Stimulated activated CD4-positive, alpha-beta T cell treated with anti-CD3 and anti-CD28 coated beads, Interleukin-1b, Interleukin-23, amount 100 ng/mL, for 4 hours (primary cell): ENCODE measurements around the gene MAMDC4.
"Not testable (repeated sequence)": the region's sequence is repeated elsewhere in the genome, so short reads cannot be mapped to it uniquely, and the experiment has no call there.

Experiments used
- DNase-seq, 2 donors: peaks; one replicate each; pipeline ENCODE4 v3.0.0-alpha.2; 2020; ENCODE audit warnings: low read depth in 2 of 2

Gene MAMDC4

GRCh38 chr9:136851941-136852663 lies at the start of gene MAMDC4:
TSS of gene MAMDC4 (plus strand) at chr9:136852346. CDS start at chr9:136852417, 71 bp downstream.
- DNase-seq, result no peak

GRCh38 chr9:136803009-136803550 lies 49.1 kb upstream of the MAMDC4 start:
- DNase-seq, result not testable (repeated sequence)

- no peak for DNase-seq
These were observed 48.3 kb upstream of the MAMDC4 start for GRCh38 chr9:136803551-136804508.

- no peak for DNase-seq
These were observed 47.5 kb upstream of the MAMDC4 start for GRCh38 chr9:136804509-136805206.

- DNase-seq, result no peak
These were observed 46.9 kb upstream of the MAMDC4 start for GRCh38 chr9:136805207-136805740.

GRCh38 chr9:136806067-136806466 lies 46.1 kb upstream of the MAMDC4 start:
- DNase-seq, result no peak

GRCh38 chr9:136806631-136807201 lies 45.4 kb upstream of the MAMDC4 start:
- DNase-seq, result no peak

GRCh38 chr9:136807281-136808074 lies 44.7 kb upstream of the MAMDC4 start, which contains the start of gene RABL6:
TSS of gene RABL6 (plus strand) at chr9:136807948. CDS start at chr9:136808197, 249 bp downstream.
- peak; percentile 72 to 75 for DNase-seq

GRCh38 chr9:136808075-136808805 lies 43.9 kb upstream of the MAMDC4 start:
- peak; percentile 39 to 46 for DNase-seq

- DNase-seq, result no peak
These were observed 43.4 kb upstream of the MAMDC4 start for GRCh38 chr9:136808806-136809158.

- DNase-seq, result no peak
These were observed 37.3 kb upstream of the MAMDC4 start for GRCh38 chr9:136814725-136815421.

GRCh38 chr9:136815422-136815782 lies 36.7 kb upstream of the MAMDC4 start:
- DNase-seq, result no peak

- DNase-seq, result no peak
These were observed 30.9 kb upstream of the MAMDC4 start for GRCh38 chr9:136820971-136821825.

GRCh38 chr9:136821826-136822544 lies 30.2 kb upstream of the MAMDC4 start:
- no peak for DNase-seq

- no peak for DNase-seq
These were observed 28.8 kb upstream of the MAMDC4 start for GRCh38 chr9:136823136-136824046.

GRCh38 chr9:136824496-136825225 lies 27.5 kb upstream of the MAMDC4 start:
- DNase-seq, result no peak
